Measurements from ENCODE around the gene KLHL42. TPM values are rescaled to one million over a fixed set of nuclear protein-coding genes. Genes with fewer than 3 reads are reported as not detected.

KLHL42 gene
- total and polyA plus RNA-seq, 2 of the 8 experiments (the other 6 are each of a cell fraction or from before 2014, with no cell fraction given), result 13.6 to 21.6 TPM

- H3K4me3 ChIP-seq (ENCODE audit: extremely low read depth in 1 of 4, insufficient read depth in 2 of 4, low read depth in 3 of 4, low read length in 4 of 4), result no peak overlapping the region
- TF ChIP-seq EP300 (IDR thresholded peaks at IDR 0.05; ENCODE audit: borderline replicate concordance in 1 of 2, low read depth in 2 of 2, low read length in 2 of 2), result no peak
- no peak for TF ChIP-seq CEBPB (IDR thresholded peaks at IDR 0.05; ENCODE audit: low read depth, low read length)
- TF ChIP-seq BCL11A (IDR thresholded peaks at IDR 0.05; ENCODE audit: low read depth in 2 of 2, low read length in 2 of 2), result no peak
- no peak for TF ChIP-seq KDM1A (IDR thresholded peaks at IDR 0.05; ENCODE audit: borderline replicate concordance, low read length)
- TF ChIP-seq YY1 (IDR thresholded peaks at IDR 0.05; ENCODE audit: low read depth, low read length), result no peak
- no peak for TF ChIP-seq POLR2A (IDR thresholded peaks at IDR 0.05; ENCODE audit: control extremely low read depth in 1 of 2, low read depth in 2 of 2, low read length in 2 of 2)
- no peak for TF ChIP-seq CHD1 (IDR thresholded peaks at IDR 0.05; ENCODE audit: low read depth, low read length)
These were observed 36.4 kb upstream of the KLHL42 start for GRCh38 chr12:27743601-27744000.

More at GRCh38 chr12:27743601-27744000, 36.4 kb upstream of the KLHL42 start:
- H2BK120ac ChIP-seq (replicated peaks; ENCODE audit: low read depth, low read length), result no peak overlapping the region
- peaks cover 0 to 20% (median 8%) of the 10 kb centered on the region in 4 experiments; a peak in 5 of 8 replicates for H3K36me3 ChIP-seq (ENCODE audit: control insufficient read depth in 2 of 4, insufficient read depth in 4 of 4, low read length in 3 of 4)
- H3K4me2 ChIP-seq (ENCODE audit: insufficient read depth in 1 of 2, low read depth in 2 of 2, low read length in 2 of 2), result no peak overlapping the region
- no peaks in the 10 kb centered on the region for H3K27me3 ChIP-seq (replicated peaks in 1 of 4; ENCODE audit: control insufficient read depth in 3 of 4, extremely low read depth in 1 of 4, insufficient read depth in 3 of 4, low read length in 3 of 4)
- H3K14ac ChIP-seq (ENCODE audit: insufficient read length), result no peak overlapping the region
- H3K79me2 ChIP-seq (ENCODE audit: control insufficient read depth in 1 of 2, insufficient read depth in 2 of 2, low read length in 2 of 2), result no peaks in the 10 kb centered on the region
- H3K27ac ChIP-seq (ENCODE audit: low read depth, low read length), result no peak overlapping the region
- no peak overlapping the region for H4K5ac ChIP-seq (ENCODE audit: insufficient read length, low read depth, low read length)
- no peaks in the 10 kb centered on the region for H3K4me1 ChIP-seq (replicated peaks in 1 of 4; ENCODE audit: control insufficient read depth in 3 of 4, insufficient read depth in 4 of 4, low read length in 3 of 4)
- H3K18ac ChIP-seq (ENCODE audit: extremely low read depth, low read length), result no peak overlapping the region
- no peak overlapping the region for H2BK15ac ChIP-seq (ENCODE audit: low read length)
- H3K23me2 ChIP-seq (ENCODE audit: low read depth, low read length), result no peaks in the 10 kb centered on the region; the same call in 1 of the 2 replicates
- H3K4ac ChIP-seq (replicated peaks; ENCODE audit: insufficient read length, low read depth, low read length), result no peak overlapping the region
- H3K9ac ChIP-seq (replicated peaks in 1 of 4; ENCODE audit: extremely low read depth in 1 of 4, low read depth in 3 of 4, low read length in 3 of 4), result no peak overlapping the region
- no peak overlapping the region for H2BK12ac ChIP-seq (ENCODE audit: low read depth, low read length)
- no peak overlapping the region for H3K23ac ChIP-seq (ENCODE audit: insufficient read length)
- H4K8ac ChIP-seq (ENCODE audit: extremely low read depth, insufficient read depth, low read length), result no peak overlapping the region
- DNase-seq (ENCODE audit: low read depth in 1 of 2, low spot score in 2 of 2) (no peak), FAIRE-seq (no peak)
- no peak overlapping the region for H2AK5ac ChIP-seq (ENCODE audit: low read depth, low read length)
- no peaks in the 10 kb centered on the region; a peak in 1 of 4 replicates for H3K9me3 ChIP-seq (ENCODE audit: insufficient read depth in 2 of 2, low read depth in 1 of 2, low read length in 1 of 2)
- peaks cover 0 to 2% of the 10 kb centered on the region in 2 experiments for H4K20me1 ChIP-seq (replicated peaks in 1 of 2; ENCODE audit: control insufficient read depth in 1 of 2, insufficient read depth in 2 of 2, low read length in 2 of 2)
- no peaks in the 10 kb centered on the region for H3K79me1 ChIP-seq (ENCODE audit: low read depth, low read length)
- H2AFZ ChIP-seq (ENCODE audit: low read length), result no peak overlapping the region
- WGBS, 2 experiments (ENCODE audit: extremely low coverage in 1 of 2, insufficient coverage in 1 of 2, insufficient read length in 1 of 2, insufficient replicate concordance in 2 of 2, low coverage in 1 of 2, low lambda C conversion rate in 2 of 2, missing lambda C conversion rate in 1 of 2), result 91% methylated on average over 5 of the region's 5 CpGs; no CpG with 5 or more reads in 1 of the 2 experiments
- ChIA-PET POLR2A (ENCODE audit: partially characterized antibody) (no interaction called here), CTCF (ENCODE audit: partially characterized antibody) (interaction anchor here (1.0 to 1.9 kb wide), 2 partner anchors 10 to 13 kb away, joined by 5 to 6 read pairs; no protein-coding TSS in a partner anchor)
- H4K91ac ChIP-seq (replicated peaks; ENCODE audit: insufficient read length, low read length), result no peak overlapping the region
- H2BK5ac ChIP-seq (ENCODE audit: low read depth, low read length), result no peak overlapping the region
- no peak overlapping the region for H3K56ac ChIP-seq (replicated peaks; ENCODE audit: insufficient read length, low read depth, low read length)
- H2BK20ac ChIP-seq (ENCODE audit: low read length), result no peak overlapping the region

All from H1 (cell line).